Skeletal muscle satellite cell (primary cell): ENCODE data around the gene PRR20G.

Experiments
- H3K27me3 ChIP-seq: 2 replicates; pipeline ENCODE4 v1.7.0; 2013; ENCODE audit warnings: low read length; ENCODE audit not compliant: control insufficient read depth, insufficient read depth
- H3K36me3 ChIP-seq: 2 replicates; pipeline ENCODE4 v1.7.0; 2013; ENCODE audit warnings: mild to moderate bottlenecking, control low read depth, low read length; ENCODE audit not compliant: insufficient read depth
- H3K4me1 ChIP-seq: 2 replicates; pipeline ENCODE4 v1.7.0; 2013; ENCODE audit warnings: low read length; ENCODE audit not compliant: control insufficient read depth, insufficient read depth
- H3K4me2 ChIP-seq: 2 replicates; pipeline ENCODE4 v1.7.0; 2013; ENCODE audit warnings: mild to moderate bottlenecking, low read length
- H3K4me3 ChIP-seq: 2 replicates; pipeline ENCODE4 v1.7.0; 2013; ENCODE audit warnings: low read length
- H3K9ac ChIP-seq: 2 replicates; pipeline ENCODE4 v1.7.0; 2013; ENCODE audit warnings: mild to moderate bottlenecking, low read depth, low read length, moderate library complexity
- H3K9me3 ChIP-seq: replicated peaks from 2 replicates; pipeline ENCODE4 v1.7.0; 2013; ENCODE audit warnings: mild to moderate bottlenecking, control low read depth, low read length

The PRR20G gene

GRCh38 chr3:127261925-127262324 lies 25.9 kb downstream of the PRR20G start:
- Histone ChIP-seq H3K27me3 (no peaks in the 10 kb centered on the region), H3K9me3 (no peaks in the 10 kb centered on the region), H3K4me1 (no peaks in the 10 kb centered on the region), H3K4me3 (no peak overlapping the region), H3K4me2 (no peak overlapping the region), H3K9ac (no peak overlapping the region), H3K36me3 (no peaks in the 10 kb centered on the region)

GRCh38 chr3:127260826-127261555 lies 26.9 kb downstream of the PRR20G start:
- Histone ChIP-seq H3K36me3 (no peaks in the 10 kb centered on the region), H3K27me3 (peaks cover 2% of the 10 kb centered on the region), H3K4me3 (no peak overlapping the region), H3K9ac (no peak overlapping the region), H3K4me1 (no peaks in the 10 kb centered on the region), H3K9me3 (no peaks in the 10 kb centered on the region), H3K4me2 (no peak overlapping the region)

- H3K9me3 ChIP-seq = no peaks in the 10 kb centered on the region
- H3K4me1 ChIP-seq = no peaks in the 10 kb centered on the region
- peaks cover 7% of the 10 kb centered on the region for H3K27me3 ChIP-seq
- H3K9ac ChIP-seq = no peak overlapping the region
- H3K36me3 ChIP-seq = no peaks in the 10 kb centered on the region
- no peak overlapping the region for H3K4me2 ChIP-seq
- H3K4me3 ChIP-seq = no peak overlapping the region
Observed at GRCh38 chr3:127260416-127260815, 27.4 kb downstream of the PRR20G start.

GRCh38 chr3:127259882-127260281 lies 28.0 kb downstream of the PRR20G start:
- no peaks in the 10 kb centered on the region for H3K4me1 ChIP-seq
- H3K4me2 ChIP-seq = no peak overlapping the region
- H3K36me3 ChIP-seq = no peaks in the 10 kb centered on the region
- no peak overlapping the region for H3K4me3 ChIP-seq
- no peak overlapping the region for H3K9ac ChIP-seq
- H3K9me3 ChIP-seq = no peaks in the 10 kb centered on the region
- peaks cover 7% of the 10 kb centered on the region for H3K27me3 ChIP-seq

- Histone ChIP-seq H3K9ac (no peak overlapping the region), H3K4me3 (no peak overlapping the region), H3K9me3 (no peaks in the 10 kb centered on the region), H3K4me1 (no peaks in the 10 kb centered on the region), H3K36me3 (no peaks in the 10 kb centered on the region), H3K4me2 (no peak overlapping the region), H3K27me3 (peaks cover 7% of the 10 kb centered on the region)
Observed at GRCh38 chr3:127258733-127259132, 29.1 kb downstream of the PRR20G start.

- Histone ChIP-seq H3K36me3 (no peaks in the 10 kb centered on the region), H3K27me3 (peaks cover 7% of the 10 kb centered on the region), H3K9ac (no peak overlapping the region), H3K9me3 (no peaks in the 10 kb centered on the region), H3K4me2 (no peak overlapping the region), H3K4me3 (no peak overlapping the region), H3K4me1 (no peaks in the 10 kb centered on the region)
Observed at GRCh38 chr3:127257351-127257750, 30.5 kb downstream of the PRR20G start.

- Histone ChIP-seq H3K4me3 (no peak overlapping the region), H3K9ac (no peak overlapping the region), H3K4me2 (no peak overlapping the region), H3K27me3 (peaks cover 7% of the 10 kb centered on the region), H3K4me1 (no peaks in the 10 kb centered on the region), H3K9me3 (no peaks in the 10 kb centered on the region), H3K36me3 (no peaks in the 10 kb centered on the region)
Observed at GRCh38 chr3:127256733-127257271, 31.0 kb downstream of the PRR20G start.

GRCh38 chr3:127256138-127256537 lies 31.7 kb downstream of the PRR20G start:
- Histone ChIP-seq H3K9me3 (no peaks in the 10 kb centered on the region), H3K27me3 (peaks cover 7% of the 10 kb centered on the region), H3K36me3 (no peaks in the 10 kb centered on the region), H3K4me3 (no peak overlapping the region), H3K4me2 (no peak overlapping the region), H3K9ac (no peak overlapping the region), H3K4me1 (no peaks in the 10 kb centered on the region)

- no peaks in the 10 kb centered on the region for H3K4me1 ChIP-seq
- no peaks in the 10 kb centered on the region for H3K9me3 ChIP-seq
- no peaks in the 10 kb centered on the region for H3K36me3 ChIP-seq
- H3K27me3 ChIP-seq = peaks cover 7% of the 10 kb centered on the region
- no peak overlapping the region for H3K9ac ChIP-seq
- H3K4me2 ChIP-seq = no peak overlapping the region
- H3K4me3 ChIP-seq = no peak overlapping the region
Observed at GRCh38 chr3:127255516-127255915, 32.3 kb downstream of the PRR20G start.

- no peaks in the 10 kb centered on the region for H3K36me3 ChIP-seq
- no peak overlapping the region for H3K4me2 ChIP-seq
- no peaks in the 10 kb centered on the region for H3K9me3 ChIP-seq
- H3K27me3 ChIP-seq = peaks cover 7% of the 10 kb centered on the region
- no peaks in the 10 kb centered on the region for H3K4me1 ChIP-seq
- H3K9ac ChIP-seq = no peak overlapping the region
- H3K4me3 ChIP-seq = no peak overlapping the region
Observed at GRCh38 chr3:127254730-127255129, 33.1 kb downstream of the PRR20G start.

GRCh38 chr3:127254033-127254644 lies 33.7 kb downstream of the PRR20G start:
- H3K4me2 ChIP-seq = no peak overlapping the region
- H3K9me3 ChIP-seq = no peaks in the 10 kb centered on the region
- H3K36me3 ChIP-seq = no peaks in the 10 kb centered on the region
- H3K27me3 ChIP-seq = peaks cover 7% of the 10 kb centered on the region
- H3K4me3 ChIP-seq = no peak overlapping the region
- H3K4me1 ChIP-seq = no peaks in the 10 kb centered on the region
- H3K9ac ChIP-seq = no peak overlapping the region

GRCh38 chr3:127253491-127253890 lies 34.4 kb downstream of the PRR20G start:
- no peaks in the 10 kb centered on the region for H3K4me1 ChIP-seq
- no peak overlapping the region for H3K4me2 ChIP-seq
- H3K9ac ChIP-seq = no peak overlapping the region
- no peaks in the 10 kb centered on the region for H3K9me3 ChIP-seq
- H3K4me3 ChIP-seq = no peak overlapping the region
- H3K27me3 ChIP-seq = peaks cover 7% of the 10 kb centered on the region
- H3K36me3 ChIP-seq = no peaks in the 10 kb centered on the region
